Parathyroid adenoma (tissue), 2 donors: ENCODE data around the gene EPHA3.

ENCODE experiments used
- H2AFZ ChIP-seq: fragments of 300-600 bp; sonication (generic); one replicate; pipeline ENCODE4 v1.7.0; 2017; ENCODE audit warnings: antibody characterized with exemption, mild to moderate bottlenecking
- H3K27ac ChIP-seq: fragments of 300-600 bp; sonication (generic); one replicate; pipeline ENCODE4 v1.7.0; 2017
- H3K27me3 ChIP-seq: fragments of 300-600 bp; sonication (generic); one replicate; pipeline ENCODE4 v1.7.0; 2017; ENCODE audit warnings: low read length; ENCODE audit not compliant: control insufficient read depth, insufficient read depth
- H3K36me3 ChIP-seq: fragments of 300-600 bp; sonication (generic); one replicate; pipeline ENCODE4 v1.7.0; 2017; ENCODE audit warnings: low read length; ENCODE audit not compliant: control insufficient read depth, insufficient read depth
- H3K4me1 ChIP-seq: fragments of 300-600 bp; sonication (generic); one replicate; pipeline ENCODE4 v1.7.0; 2017; ENCODE audit warnings: control low read depth
- H3K4me2 ChIP-seq: fragments of 300-600 bp; sonication (generic); one replicate; pipeline ENCODE4 v1.7.0; 2017; ENCODE audit warnings: low read length
- H3K4me3 ChIP-seq: fragments of 300-600 bp; sonication (generic); one replicate; pipeline ENCODE4 v1.7.0; 2017; ENCODE audit warnings: low read depth, low read length
- H3K79me2 ChIP-seq: fragments of 300-600 bp; sonication (generic); one replicate; pipeline ENCODE4 v1.7.0; 2017; ENCODE audit warnings: control low read depth
- H3K9ac ChIP-seq: fragments of 300-600 bp; sonication (generic); one replicate; pipeline ENCODE4 v1.7.0; 2017; ENCODE audit warnings: mild to moderate bottlenecking
- H3K9me3 ChIP-seq: fragments of 300-600 bp; sonication (generic); one replicate; pipeline ENCODE4 v1.7.0; 2017; ENCODE audit warnings: low read length; ENCODE audit not compliant: control insufficient read depth
- CTCF ChIP-seq: fragments of 300-600 bp; sonication (generic); IDR thresholded peaks from one replicate; pipeline ENCODE4 v1.7.0; 2017; ENCODE audit warnings: antibody characterized with exemption, mild to moderate bottlenecking
- donor health status: primary hyperparathyroidism.

Gene EPHA3

GRCh38 chr3:89107461-89108290 is at the start of gene EPHA3:
Gene EPHA3 (plus strand): TSS chr3:89107621. CDS start chr3:89107749, 128 bp downstream.
- no peaks in the 10 kb centered on the region for H3K4me1 ChIP-seq
- H3K27me3 ChIP-seq, result no peaks in the 10 kb centered on the region
- no peak for TF ChIP-seq CTCF
- H3K9me3 ChIP-seq, result peaks cover under 1% of the 10 kb centered on the region
- peak within 1 kb of the TSS; percentile 54 for H3K4me2 ChIP-seq
- H2AFZ ChIP-seq, result peak within 1 kb of the TSS; percentile 60
- no peak within 1 kb of the TSS for H3K27ac ChIP-seq
- no peaks in the 10 kb centered on the region for H3K36me3 ChIP-seq
- H3K79me2 ChIP-seq, result no peaks in the 10 kb centered on the region
- peak within 1 kb of the TSS; percentile 37 for H3K4me3 ChIP-seq
- H3K9ac ChIP-seq, result no peak within 1 kb of the TSS

- Histone ChIP-seq H2AFZ (no peak overlapping the region), H3K36me3 (no peaks in the 10 kb centered on the region), H3K79me2 (no peaks in the 10 kb centered on the region), H3K9ac (no peak overlapping the region), H3K27ac (no peak overlapping the region), H3K4me2 (no peak overlapping the region), H3K9me3 (no peaks in the 10 kb centered on the region), H3K4me3 (no peak overlapping the region), H3K27me3 (no peaks in the 10 kb centered on the region), H3K4me1 (no peaks in the 10 kb centered on the region)
- TF ChIP-seq CTCF, result no peak
Observed at GRCh38 chr3:89058371-89058770, 49.0 kb upstream of the EPHA3 start.

- Histone ChIP-seq H3K4me3 (no peak overlapping the region), H2AFZ (no peak overlapping the region), H3K9ac (no peak overlapping the region), H3K36me3 (no peaks in the 10 kb centered on the region), H3K9me3 (no peaks in the 10 kb centered on the region), H3K4me2 (no peak overlapping the region), H3K79me2 (no peaks in the 10 kb centered on the region), H3K27ac (no peak overlapping the region), H3K4me1 (no peaks in the 10 kb centered on the region), H3K27me3 (no peaks in the 10 kb centered on the region)
- no peak for TF ChIP-seq CTCF
Observed at GRCh38 chr3:89059211-89059925, 48.1 kb upstream of the EPHA3 start.

- no peak overlapping the region for H3K4me3 ChIP-seq
- no peak overlapping the region for H2AFZ ChIP-seq
- H3K27ac ChIP-seq, result no peak overlapping the region
- H3K9me3 ChIP-seq, result no peaks in the 10 kb centered on the region
- H3K4me2 ChIP-seq, result no peak overlapping the region
- H3K4me1 ChIP-seq, result no peaks in the 10 kb centered on the region
- no peak for TF ChIP-seq CTCF
- no peak overlapping the region for H3K9ac ChIP-seq
- H3K36me3 ChIP-seq, result no peaks in the 10 kb centered on the region
- H3K79me2 ChIP-seq, result no peaks in the 10 kb centered on the region
- no peaks in the 10 kb centered on the region for H3K27me3 ChIP-seq
Observed at GRCh38 chr3:89061259-89061658, 46.2 kb upstream of the EPHA3 start.
